GM12873 (cell line): ENCODE results near the gene FLYWCH1.

Experiments
- CTCF ChIP-seq: IDR thresholded peaks from 2 replicates; pipeline ENCODE4 v1.5.1; 2012; ENCODE audit warnings: low read depth, mild to moderate bottlenecking, moderate library complexity, low read length, control low read depth; ENCODE audit not compliant: insufficient read depth; ENCODE audit errors: missing control alignments

FLYWCH1 gene

GRCh38 chr16:2988590-2989099 lies 76.9 kb downstream of the FLYWCH1 start:
- TF ChIP-seq CTCF: no peak

DNA sequence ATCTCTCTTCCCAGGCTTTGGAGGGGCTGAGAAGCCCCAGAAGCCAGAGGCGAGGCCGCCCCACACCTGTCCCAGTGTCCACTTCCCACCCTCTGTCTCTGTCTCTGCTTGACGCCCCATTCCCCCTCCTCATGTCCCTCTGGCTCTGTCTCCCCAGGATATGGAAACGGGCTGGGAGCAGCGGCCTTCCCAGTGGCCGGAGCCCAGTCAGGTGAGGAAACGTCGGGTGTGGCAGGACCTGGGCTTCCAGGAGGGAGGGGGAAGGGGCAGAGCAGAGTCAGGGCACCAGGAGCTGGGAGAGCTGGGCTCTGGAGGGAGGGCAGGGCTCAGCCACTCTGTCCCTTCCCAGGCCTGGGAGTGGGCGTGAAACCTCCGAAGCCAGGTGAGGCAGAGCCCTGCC lies 79.2 kb downstream of the FLYWCH1 start:
- no peak for TF ChIP-seq CTCF

GRCh38 chr16:2991566-2992261 lies 80.0 kb downstream of the FLYWCH1 start:
- no peak for TF ChIP-seq CTCF

DNA sequence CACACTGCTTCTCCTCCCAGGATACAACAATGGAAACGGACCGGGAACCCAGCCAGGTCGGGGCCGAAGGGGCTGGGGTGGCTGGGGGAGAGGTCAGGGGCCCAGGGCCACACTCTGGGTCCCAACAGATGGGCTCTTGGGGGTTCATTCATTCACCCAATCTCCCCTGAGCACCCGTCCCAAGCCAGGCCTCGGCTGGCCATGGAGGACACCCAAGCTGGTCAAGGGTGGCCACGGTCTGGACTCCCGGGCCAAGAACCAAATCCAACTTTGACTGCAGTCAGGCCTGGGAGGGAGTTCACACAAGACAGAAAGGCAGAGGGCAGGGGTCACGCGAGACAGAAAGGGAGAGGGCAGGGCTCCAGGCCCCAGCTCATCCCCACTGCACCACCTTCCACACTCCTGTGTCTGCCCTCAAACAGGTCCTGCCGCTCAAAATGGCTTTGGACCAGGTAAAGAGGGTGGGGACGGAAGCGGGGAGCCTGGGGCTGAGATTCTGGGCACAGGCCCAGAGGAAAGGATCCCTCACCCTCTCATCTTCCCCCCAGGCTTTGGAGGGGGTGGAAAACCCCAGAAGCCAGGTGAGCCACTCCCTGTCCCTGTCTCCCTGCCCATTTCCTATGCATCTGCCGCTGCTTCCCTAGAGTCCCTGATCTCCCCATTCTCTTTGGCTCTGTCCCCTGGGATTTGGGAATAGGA lies 80.8 kb downstream of the FLYWCH1 start:
- TF ChIP-seq CTCF: no peak

DNA sequence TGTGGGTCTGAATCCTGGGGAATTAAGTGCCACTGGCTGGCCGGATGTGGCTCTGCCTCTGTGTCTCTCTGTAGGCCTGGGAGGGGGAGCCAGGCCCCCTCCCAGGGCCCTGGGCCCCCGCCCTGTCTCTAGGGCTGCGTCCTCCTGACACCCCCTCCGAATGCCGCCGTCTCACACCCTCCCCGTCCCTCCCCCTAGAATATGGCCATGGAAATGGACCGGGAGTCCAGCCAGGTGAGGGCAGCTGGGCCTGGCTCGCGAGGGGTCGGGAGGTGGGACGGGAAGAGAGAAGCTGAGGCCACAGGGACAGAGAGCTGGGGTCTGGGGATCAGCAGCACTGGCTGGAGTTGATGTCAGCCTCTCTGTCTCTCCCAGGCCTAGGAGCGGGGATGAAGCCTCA lies 84.6 kb downstream of the FLYWCH1 start:
- no peak for TF ChIP-seq CTCF

- no peak for TF ChIP-seq CTCF
These were observed 88.2 kb downstream of the FLYWCH1 start for GRCh38 chr16:2999929-3000328.

GRCh38 chr16:3000540-3000939 lies 88.8 kb downstream of the FLYWCH1 start:
- TF ChIP-seq CTCF: no peak
